Testis (tissue), 3 donors: Measurements from ENCODE around the gene GNMT. TPM values are rescaled to one million over a fixed set of nuclear protein-coding genes. Genes with fewer than 3 reads are reported as not detected.
"Not testable (repeated sequence)": the region's sequence is repeated elsewhere in the genome, so short reads cannot be mapped to it uniquely, and the experiment has no call there.

Source experiments
- DNase-seq: peaks from one replicate; pipeline ENCODE4 v3.0.0-alpha.2; 2019
- H3K27ac ChIP-seq, 2 donors: fragments of 200-600 bp; sonication (generic); one replicate each; pipeline ENCODE4 v1.5.1; 2019
- H3K27me3 ChIP-seq: fragments of 200-600 bp; sonication (generic); one replicate; pipeline ENCODE4 v1.5.1; 2019
- H3K36me3 ChIP-seq: fragments of 200-600 bp; sonication (generic); one replicate; pipeline ENCODE4 v1.5.1; 2017; ENCODE audit warnings: low read depth; ENCODE audit errors: missing control alignments
- H3K4me1 ChIP-seq: fragments of 200-600 bp; sonication (generic); one replicate; pipeline ENCODE4 v1.5.1; 2019
- H3K4me3 ChIP-seq, 2 donors: fragments of 200-600 bp; sonication (generic); one replicate each; pipeline ENCODE4 v1.5.1; 2017 to 2019
- H3K9me3 ChIP-seq: fragments of 200-600 bp; sonication (generic); one replicate; pipeline ENCODE4 v1.5.1; 2017
- POLR2A ChIP-seq: fragments of 450-650 bp; IDR thresholded peaks from one replicate; pipeline ENCODE4 v1.6.1; 2017; ENCODE audit warnings: antibody characterized with exemption, mild to moderate bottlenecking, moderate library complexity
- WGBS, 2 donors: methylation state at CpG; one replicate each; pipeline ENCODE4 v1.1.5; 2018; 5-methylcytosine and 5-hydroxymethylcytosine counted together
- intact Hi-C: fragments of 100-400 bp; cut with DNase I; formaldehyde crosslinking; loops from one replicate; pipeline ENCODE4 v1.15.1; 2023; ENCODE audit warnings: low total_unique reads
- polyA plus RNA-seq: library from polyadenylated mRNA; stranded (reverse); fragments of 350-450 nt; fragmentation: Illumina TruSeq; extraction: RNeasy Lipid Tissue Mini Kit (QIAGEN cat#74804); gene quantifications from one replicate; pipeline ENCODE4 v1.2.3, GENCODE V29; 2014; ENCODE audit warnings: low read depth, low replicate concordance; ENCODE audit not compliant: insufficient read depth
- total RNA-seq, 2 donors: library from RNA; depleted of rRNA; stranded (reverse); fragments of >200 nt; gene quantifications; one replicate each; pipeline ENCODE4 v1.2.3, GENCODE V29; 2016
- TF ChIP-seq, protein P1 (sequence below), 3 experiments: fragments of 450-650 bp in 2 of 3; fragments of 200-600 bp in 1 of 3; sonication (generic) in 1 of 3; IDR thresholded peaks; one replicate each; pipeline ENCODE4 v1.5.1; 2016 to 2019; ENCODE audit warnings: antibody characterized with exemption in 3 of 3, mild to moderate bottlenecking in 2 of 3, moderate library complexity in 1 of 3

GNMT gene
- total and polyA plus RNA-seq, 3 donors from 2014 or later = 0.31 to 1.7 (median 0.83) TPM

DNA sequence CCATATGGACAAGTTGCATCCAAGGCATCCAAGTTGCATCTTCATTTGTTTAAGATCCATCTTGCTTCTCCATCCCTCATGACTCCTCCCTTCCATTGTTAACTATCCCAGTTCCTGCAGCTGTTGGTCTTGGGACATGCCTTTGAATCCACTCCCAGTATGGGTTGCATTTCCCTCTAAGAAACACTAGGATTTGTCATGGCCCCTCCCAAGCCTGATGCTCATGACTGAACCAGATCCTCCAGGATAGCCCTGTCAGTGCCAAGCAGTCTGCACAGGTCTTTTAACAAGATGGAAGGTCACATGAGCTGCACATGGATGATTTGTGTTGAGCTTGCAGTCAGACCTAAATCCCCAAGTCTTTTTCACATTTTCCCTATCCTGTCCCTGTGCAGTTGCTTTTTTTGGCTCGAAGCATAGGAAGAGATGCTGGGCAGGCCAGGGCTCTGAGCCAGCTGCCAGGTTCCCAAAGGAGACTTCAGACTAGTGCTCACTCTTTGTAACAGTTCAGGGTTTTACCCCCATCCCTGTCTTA, 28.0 kb downstream of the GNMT start:
- intact Hi-C loops = no loop called here
- 53 to 70% methylated on average over 1 of the region's 1 CpG for WGBS, 2 donors
- Histone ChIP-seq H3K27me3 (no peaks in the 10 kb centered on the region), H3K9me3 (no peaks in the 10 kb centered on the region), H3K27ac (no peak overlapping the region), H3K4me1 (peaks cover 34% of the 10 kb centered on the region), H3K36me3 (no peaks in the 10 kb centered on the region), H3K4me3 (no peak overlapping the region)
- no peak for TF ChIP-seq POLR2A
- TF ChIP-seq, protein P1, sequence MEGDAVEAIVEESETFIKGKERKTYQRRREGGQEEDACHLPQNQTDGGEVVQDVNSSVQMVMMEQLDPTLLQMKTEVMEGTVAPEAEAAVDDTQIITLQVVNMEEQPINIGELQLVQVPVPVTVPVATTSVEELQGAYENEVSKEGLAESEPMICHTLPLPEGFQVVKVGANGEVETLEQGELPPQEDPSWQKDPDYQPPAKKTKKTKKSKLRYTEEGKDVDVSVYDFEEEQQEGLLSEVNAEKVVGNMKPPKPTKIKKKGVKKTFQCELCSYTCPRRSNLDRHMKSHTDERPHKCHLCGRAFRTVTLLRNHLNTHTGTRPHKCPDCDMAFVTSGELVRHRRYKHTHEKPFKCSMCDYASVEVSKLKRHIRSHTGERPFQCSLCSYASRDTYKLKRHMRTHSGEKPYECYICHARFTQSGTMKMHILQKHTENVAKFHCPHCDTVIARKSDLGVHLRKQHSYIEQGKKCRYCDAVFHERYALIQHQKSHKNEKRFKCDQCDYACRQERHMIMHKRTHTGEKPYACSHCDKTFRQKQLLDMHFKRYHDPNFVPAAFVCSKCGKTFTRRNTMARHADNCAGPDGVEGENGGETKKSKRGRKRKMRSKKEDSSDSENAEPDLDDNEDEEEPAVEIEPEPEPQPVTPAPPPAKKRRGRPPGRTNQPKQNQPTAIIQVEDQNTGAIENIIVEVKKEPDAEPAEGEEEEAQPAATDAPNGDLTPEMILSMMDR (IDR thresholded peaks at IDR 0.05) = no peak
- no peak for DNase-seq

DNA sequence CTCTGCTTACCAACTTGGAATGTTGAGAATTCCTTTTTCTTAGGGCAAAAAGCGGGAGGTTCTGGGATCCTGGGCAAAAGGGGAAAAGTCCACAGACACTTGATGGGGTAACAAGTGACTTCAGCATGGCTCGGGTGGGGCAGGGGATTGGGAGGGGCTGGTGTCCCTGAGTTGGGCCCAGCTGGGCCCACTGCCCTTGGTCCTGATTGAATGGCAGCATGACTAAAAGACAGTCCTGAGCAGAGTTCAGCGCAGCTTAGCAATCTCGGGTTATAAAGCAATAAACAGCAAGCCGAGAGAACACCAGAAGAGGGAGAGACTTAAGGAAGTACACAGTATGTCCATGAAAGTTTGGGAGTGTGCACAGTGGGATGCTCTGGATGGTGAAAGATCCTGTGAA, 29.4 kb downstream of the GNMT start:
- WGBS, 2 donors = 82% methylated on average over 5 of the region's 5 CpGs
- Histone ChIP-seq H3K9me3 (no peaks in the 10 kb centered on the region), H3K36me3 (no peaks in the 10 kb centered on the region), H3K4me3 (no peak overlapping the region), H3K27ac (no peak overlapping the region), H3K4me1 (peaks cover 31% of the 10 kb centered on the region), H3K27me3 (no peaks in the 10 kb centered on the region)
- TF ChIP-seq POLR2A = no peak
- DNase-seq = no peak
- intact Hi-C loops = no loop called here

DNA sequence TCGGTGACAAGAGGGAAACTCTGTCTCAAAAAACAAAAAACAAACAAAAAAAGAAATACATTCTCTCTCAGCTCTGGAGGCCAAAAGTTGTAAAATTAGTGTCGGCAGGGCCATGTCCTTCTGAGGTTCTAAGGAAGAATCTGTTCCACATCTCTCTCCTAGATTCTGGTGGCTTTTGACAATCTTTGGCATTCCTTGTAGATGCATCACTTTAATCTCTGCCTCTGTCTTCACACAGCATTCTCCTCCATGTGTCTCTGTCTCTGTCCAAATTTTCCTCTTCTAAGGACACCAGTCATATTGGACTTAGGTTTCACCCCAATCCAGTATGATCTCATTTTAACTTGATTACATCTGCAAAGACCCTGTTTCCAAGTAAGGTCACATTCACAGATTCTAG, 32.9 kb downstream of the GNMT start:
- no peaks in the 10 kb centered on the region for H3K27me3 ChIP-seq
- TF ChIP-seq, protein P1 (IDR thresholded peaks at IDR 0.05) = no peak
- no peak for TF ChIP-seq POLR2A
- H3K27ac ChIP-seq = no peak overlapping the region
- 70 to 79% methylated on average over 2 of the region's 2 CpGs for WGBS, 2 donors
- H3K4me3 ChIP-seq = no peak overlapping the region
- H3K4me1 ChIP-seq = peaks cover 2% of the 10 kb centered on the region
- H3K9me3 ChIP-seq = no peaks in the 10 kb centered on the region
- no peaks in the 10 kb centered on the region for H3K36me3 ChIP-seq
- DNase-seq = no peak
- intact Hi-C loops = no loop called here

DNA sequence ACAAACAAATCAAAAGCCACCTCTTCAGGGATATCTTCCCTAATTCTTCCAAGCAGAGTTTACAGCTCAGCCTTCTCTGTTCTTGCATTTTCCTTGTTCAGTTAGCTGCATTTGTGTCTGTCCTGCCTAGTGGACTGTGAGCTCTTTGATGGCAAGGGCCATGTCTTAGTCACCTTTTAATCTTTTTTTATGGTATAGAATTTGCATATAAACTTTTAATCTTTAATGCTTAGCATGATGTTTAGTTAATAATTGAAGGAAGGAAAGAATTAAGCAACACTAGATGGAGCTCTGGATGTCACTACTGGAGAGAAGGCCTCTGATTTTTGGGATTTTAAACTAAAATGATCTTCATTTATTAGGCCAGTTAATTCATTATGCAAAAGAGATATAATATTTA, 36.0 kb downstream of the GNMT start:
- TF ChIP-seq, protein P1 (IDR thresholded peaks at IDR 0.05) = no peak
- TF ChIP-seq POLR2A = no peak
- Histone ChIP-seq H3K36me3 (no peaks in the 10 kb centered on the region), H3K27ac (no peak overlapping the region), H3K9me3 (no peaks in the 10 kb centered on the region), H3K4me3 (no peak overlapping the region), H3K27me3 (no peaks in the 10 kb centered on the region), H3K4me1 (no peaks in the 10 kb centered on the region)
- DNase-seq = no peak
- intact Hi-C loops = no loop called here

DNA sequence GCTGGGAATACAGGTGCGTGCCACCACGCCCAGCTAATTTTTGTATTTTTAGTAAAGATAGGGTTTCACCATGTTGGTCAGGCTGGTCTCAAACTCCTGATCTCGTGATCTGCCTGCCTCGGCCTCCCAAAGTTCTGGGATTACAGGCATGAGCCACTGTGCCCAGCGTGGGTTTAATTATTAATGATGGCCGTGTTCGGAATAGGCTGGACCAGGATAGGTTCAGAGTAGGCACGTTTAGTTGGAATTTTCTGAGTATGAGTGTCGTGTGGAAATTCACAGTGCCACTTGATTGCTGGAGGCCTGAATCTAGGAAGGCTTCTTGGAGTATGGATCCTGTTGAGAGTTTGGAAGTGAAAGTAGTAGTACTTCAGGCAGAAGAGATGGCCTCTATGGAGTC, 37.7 kb downstream of the GNMT start:
- H3K36me3 ChIP-seq, H3K4me3 ChIP-seq, H3K27ac ChIP-seq, intact Hi-C loops, H3K9me3 ChIP-seq, H3K27me3 ChIP-seq, H3K4me1 ChIP-seq, DNase-seq: not testable (repeated sequence)
- 94 to 96% methylated on average over 9 of the region's 9 CpGs for WGBS, 2 donors

DNA sequence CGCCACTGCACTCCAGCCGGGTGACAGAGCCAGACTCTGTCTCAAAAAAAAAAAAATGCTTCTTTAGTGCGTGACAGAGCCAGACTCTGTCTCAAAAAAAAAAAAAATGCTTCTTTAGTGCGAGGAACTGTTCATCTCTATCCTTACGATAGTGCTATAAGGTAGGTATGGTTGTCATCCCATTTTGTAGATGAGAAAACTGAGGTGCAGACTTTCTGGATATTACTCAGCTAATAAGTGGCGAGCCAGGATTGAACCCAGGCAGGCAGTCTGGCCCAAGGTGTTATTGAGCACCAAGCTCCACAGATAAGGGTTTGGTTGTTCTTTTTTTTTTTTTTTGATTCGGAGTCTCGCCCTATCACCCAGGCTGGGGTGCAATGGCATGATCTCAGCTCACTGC, 41.3 kb downstream of the GNMT start:
- H3K27me3 ChIP-seq = no peaks in the 10 kb centered on the region
- H3K27ac ChIP-seq = no peak overlapping the region
- H3K36me3 ChIP-seq = no peaks in the 10 kb centered on the region
- intact Hi-C loops = no loop called here
- H3K9me3 ChIP-seq = no peaks in the 10 kb centered on the region
- TF ChIP-seq POLR2A = no peak
- TF ChIP-seq, protein P1 (IDR thresholded peaks at IDR 0.05) = no peak
- no peak overlapping the region for H3K4me3 ChIP-seq
- WGBS, 2 donors = 87 to 98% methylated on average over 8 of the region's 8 CpGs
- no peaks in the 10 kb centered on the region for H3K4me1 ChIP-seq
- no peak for DNase-seq
